Measurements from ENCODE around the gene TRIM52. TPM values are rescaled to one million over a fixed set of nuclear protein-coding genes. Genes with fewer than 3 reads are reported as not detected.
A peak's percentile ranks its signal among the peaks of the same experiment; 100 is the strongest.

The TRIM52 gene
- total and polyA plus RNA-seq, 2 of the 13 experiments (the other 11 are each of a cell fraction or from before 2014, with no cell fraction given): 7.2 to 11.6 TPM

DNA sequence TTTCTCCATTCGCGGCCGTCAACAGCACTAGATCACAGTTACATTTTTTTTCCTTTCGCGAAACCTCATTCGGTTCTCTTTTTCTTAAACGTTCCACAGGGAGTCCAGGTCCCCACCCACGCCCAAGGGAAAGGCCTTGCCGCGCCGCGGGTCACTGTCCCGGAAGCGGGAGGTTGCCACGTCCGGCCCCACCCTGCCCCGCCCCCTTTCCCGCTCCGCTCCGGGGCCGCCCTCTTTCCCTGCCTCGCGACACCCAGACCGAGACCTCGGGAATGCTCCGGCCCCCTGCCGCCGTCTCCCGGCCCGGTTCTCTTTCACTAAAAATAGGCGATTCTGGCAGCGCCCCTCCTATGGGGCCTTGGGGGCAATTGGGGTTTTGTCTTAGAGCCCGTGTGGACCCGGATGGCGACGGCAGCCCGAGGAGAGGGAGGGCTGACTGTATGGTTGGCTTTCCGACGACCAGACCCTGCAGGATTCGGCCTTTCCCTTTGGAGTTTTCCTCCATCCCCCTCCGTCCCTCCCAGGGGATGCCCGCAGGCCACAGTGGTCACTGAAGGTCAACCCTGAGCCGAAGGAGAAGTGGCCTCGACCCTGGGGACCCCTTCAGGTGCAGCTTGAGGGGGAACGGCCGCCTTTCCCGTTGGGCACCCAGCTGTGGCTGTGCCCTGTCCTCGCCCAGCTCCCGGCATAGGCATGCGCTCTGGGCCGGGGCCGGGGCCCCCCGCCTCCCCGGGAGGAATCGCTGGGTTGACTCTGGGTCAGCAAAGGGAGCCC is 14.5 kb downstream of the TRIM52 start (continued):
- TF ChIP-seq, protein P1, sequence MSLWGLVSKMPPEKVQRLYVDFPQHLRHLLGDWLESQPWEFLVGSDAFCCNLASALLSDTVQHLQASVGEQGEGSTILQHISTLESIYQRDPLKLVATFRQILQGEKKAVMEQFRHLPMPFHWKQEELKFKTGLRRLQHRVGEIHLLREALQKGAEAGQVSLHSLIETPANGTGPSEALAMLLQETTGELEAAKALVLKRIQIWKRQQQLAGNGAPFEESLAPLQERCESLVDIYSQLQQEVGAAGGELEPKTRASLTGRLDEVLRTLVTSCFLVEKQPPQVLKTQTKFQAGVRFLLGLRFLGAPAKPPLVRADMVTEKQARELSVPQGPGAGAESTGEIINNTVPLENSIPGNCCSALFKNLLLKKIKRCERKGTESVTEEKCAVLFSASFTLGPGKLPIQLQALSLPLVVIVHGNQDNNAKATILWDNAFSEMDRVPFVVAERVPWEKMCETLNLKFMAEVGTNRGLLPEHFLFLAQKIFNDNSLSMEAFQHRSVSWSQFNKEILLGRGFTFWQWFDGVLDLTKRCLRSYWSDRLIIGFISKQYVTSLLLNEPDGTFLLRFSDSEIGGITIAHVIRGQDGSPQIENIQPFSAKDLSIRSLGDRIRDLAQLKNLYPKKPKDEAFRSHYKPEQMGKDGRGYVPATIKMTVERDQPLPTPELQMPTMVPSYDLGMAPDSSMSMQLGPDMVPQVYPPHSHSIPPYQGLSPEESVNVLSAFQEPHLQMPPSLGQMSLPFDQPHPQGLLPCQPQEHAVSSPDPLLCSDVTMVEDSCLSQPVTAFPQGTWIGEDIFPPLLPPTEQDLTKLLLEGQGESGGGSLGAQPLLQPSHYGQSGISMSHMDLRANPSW (CRISPR knock-in tag; IDR thresholded peaks at IDR 0.05; ENCODE audit: borderline replicate concordance): no peak
- TF ChIP-seq, protein P2, sequence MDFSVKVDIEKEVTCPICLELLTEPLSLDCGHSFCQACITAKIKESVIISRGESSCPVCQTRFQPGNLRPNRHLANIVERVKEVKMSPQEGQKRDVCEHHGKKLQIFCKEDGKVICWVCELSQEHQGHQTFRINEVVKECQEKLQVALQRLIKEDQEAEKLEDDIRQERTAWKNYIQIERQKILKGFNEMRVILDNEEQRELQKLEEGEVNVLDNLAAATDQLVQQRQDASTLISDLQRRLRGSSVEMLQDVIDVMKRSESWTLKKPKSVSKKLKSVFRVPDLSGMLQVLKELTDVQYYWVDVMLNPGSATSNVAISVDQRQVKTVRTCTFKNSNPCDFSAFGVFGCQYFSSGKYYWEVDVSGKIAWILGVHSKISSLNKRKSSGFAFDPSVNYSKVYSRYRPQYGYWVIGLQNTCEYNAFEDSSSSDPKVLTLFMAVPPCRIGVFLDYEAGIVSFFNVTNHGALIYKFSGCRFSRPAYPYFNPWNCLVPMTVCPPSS (IDR thresholded peaks at IDR 0.05): no peak
- peak; percentile 31; the same call in 1 of the 2 replicates for TF ChIP-seq ZNF777 (CRISPR knock-in tag; IDR thresholded peaks at IDR 0.05)
- TF ChIP-seq ZFY (CRISPR knock-in tag; IDR thresholded peaks at IDR 0.05): peak; percentile 84
- no peak for TF ChIP-seq NBN (conservative IDR thresholded peaks at IDR 0.05)
- peak; percentile 85 for TF ChIP-seq ELF1 (CRISPR knock-in tag; IDR thresholded peaks at IDR 0.05)
- no peak for TF ChIP-seq FOSL2 (CRISPR knock-in tag; IDR thresholded peaks at IDR 0.05)
- TF ChIP-seq ZNF354B (CRISPR knock-in tag; IDR thresholded peaks at IDR 0.05): no peak
- TF ChIP-seq SMAD3 (CRISPR knock-in tag; IDR thresholded peaks at IDR 0.05): peak; percentile 52; the same call in 1 of the 2 replicates
- TF ChIP-seq PAX8 (CRISPR knock-in tag; IDR thresholded peaks at IDR 0.05; ENCODE audit: borderline replicate concordance): peak; percentile 32; the same call in 1 of the 2 replicates
- no peak for TF ChIP-seq ZNF296 (CRISPR knock-in tag; conservative IDR thresholded peaks at IDR 0.05)
- TF ChIP-seq, protein P3, sequence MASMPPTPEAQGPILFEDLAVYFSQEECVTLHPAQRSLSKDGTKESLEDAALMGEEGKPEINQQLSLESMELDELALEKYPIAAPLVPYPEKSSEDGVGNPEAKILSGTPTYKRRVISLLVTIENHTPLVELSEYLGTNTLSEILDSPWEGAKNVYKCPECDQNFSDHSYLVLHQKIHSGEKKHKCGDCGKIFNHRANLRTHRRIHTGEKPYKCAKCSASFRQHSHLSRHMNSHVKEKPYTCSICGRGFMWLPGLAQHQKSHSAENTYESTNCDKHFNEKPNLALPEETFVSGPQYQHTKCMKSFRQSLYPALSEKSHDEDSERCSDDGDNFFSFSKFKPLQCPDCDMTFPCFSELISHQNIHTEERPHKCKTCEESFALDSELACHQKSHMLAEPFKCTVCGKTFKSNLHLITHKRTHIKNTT (CRISPR knock-in tag; IDR thresholded peaks at IDR 0.05): no peak
- TF ChIP-seq, protein P4, sequence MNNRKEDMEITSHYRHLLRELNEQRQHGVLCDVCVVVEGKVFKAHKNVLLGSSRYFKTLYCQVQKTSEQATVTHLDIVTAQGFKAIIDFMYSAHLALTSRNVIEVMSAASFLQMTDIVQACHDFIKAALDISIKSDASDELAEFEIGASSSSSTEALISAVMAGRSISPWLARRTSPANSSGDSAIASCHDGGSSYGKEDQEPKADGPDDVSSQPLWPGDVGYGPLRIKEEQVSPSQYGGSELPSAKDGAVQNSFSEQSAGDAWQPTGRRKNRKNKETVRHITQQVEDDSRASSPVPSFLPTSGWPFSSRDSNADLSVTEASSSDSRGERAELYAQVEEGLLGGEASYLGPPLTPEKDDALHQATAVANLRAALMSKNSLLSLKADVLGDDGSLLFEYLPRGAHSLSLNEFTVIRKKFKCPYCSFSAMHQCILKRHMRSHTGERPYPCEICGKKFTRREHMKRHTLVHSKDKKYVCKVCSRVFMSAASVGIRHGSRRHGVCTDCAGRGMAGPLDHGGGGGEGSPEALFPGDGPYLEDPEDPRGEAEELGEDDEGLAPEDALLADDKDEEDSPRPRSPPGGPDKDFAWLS (CRISPR knock-in tag; IDR thresholded peaks at IDR 0.05; ENCODE audit: borderline replicate concordance): no peak
- no peak; the same call in 1 of the 2 replicates for TF ChIP-seq ZNF225 (CRISPR knock-in tag; IDR thresholded peaks at IDR 0.05)
- no peak for TF ChIP-seq PITX1 (CRISPR knock-in tag; IDR thresholded peaks at IDR 0.05)
- TF ChIP-seq, protein P5, sequence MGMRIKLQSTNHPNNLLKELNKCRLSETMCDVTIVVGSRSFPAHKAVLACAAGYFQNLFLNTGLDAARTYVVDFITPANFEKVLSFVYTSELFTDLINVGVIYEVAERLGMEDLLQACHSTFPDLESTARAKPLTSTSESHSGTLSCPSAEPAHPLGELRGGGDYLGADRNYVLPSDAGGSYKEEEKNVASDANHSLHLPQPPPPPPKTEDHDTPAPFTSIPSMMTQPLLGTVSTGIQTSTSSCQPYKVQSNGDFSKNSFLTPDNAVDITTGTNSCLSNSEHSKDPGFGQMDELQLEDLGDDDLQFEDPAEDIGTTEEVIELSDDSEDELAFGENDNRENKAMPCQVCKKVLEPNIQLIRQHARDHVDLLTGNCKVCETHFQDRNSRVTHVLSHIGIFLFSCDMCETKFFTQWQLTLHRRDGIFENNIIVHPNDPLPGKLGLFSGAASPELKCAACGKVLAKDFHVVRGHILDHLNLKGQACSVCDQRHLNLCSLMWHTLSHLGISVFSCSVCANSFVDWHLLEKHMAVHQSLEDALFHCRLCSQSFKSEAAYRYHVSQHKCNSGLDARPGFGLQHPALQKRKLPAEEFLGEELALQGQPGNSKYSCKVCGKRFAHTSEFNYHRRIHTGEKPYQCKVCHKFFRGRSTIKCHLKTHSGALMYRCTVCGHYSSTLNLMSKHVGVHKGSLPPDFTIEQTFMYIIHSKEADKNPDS (CRISPR knock-in tag; IDR thresholded peaks at IDR 0.05): no peak
- TF ChIP-seq ISX (CRISPR knock-in tag; conservative IDR thresholded peaks at IDR 0.05): peak; percentile 51; the same call in 1 of the 2 replicates
- no peak for TF ChIP-seq ATF7 (IDR thresholded peaks at IDR 0.05)
- no peak for TF ChIP-seq ATF7 (CRISPR knock-in tag; IDR thresholded peaks at IDR 0.05)
- TF ChIP-seq HMG20A (CRISPR knock-in tag; IDR thresholded peaks at IDR 0.05; ENCODE audit: borderline replicate concordance): no peak
- TF ChIP-seq CBX2 (IDR thresholded peaks at IDR 0.05; ENCODE audit: low read depth, low read length): no peak
- no peak for TF ChIP-seq CBX2 (CRISPR knock-in tag; IDR thresholded peaks at IDR 0.05; ENCODE audit: low read depth)
- no peak for TF ChIP-seq PPARG (CRISPR knock-in tag; conservative IDR thresholded peaks at IDR 0.05)

All from HepG2 (cell line).